SU-DHL-6 (cell line): ENCODE results near the gene TAPT1.

Source experiments
- EZH2phosphoT487 ChIP-seq: fragments of 200-600 bp; sonication (generic), shearing (Covaris generic); conservative IDR thresholded peaks from 2 replicates; pipeline ENCODE4 v1.6.1; 2018; ENCODE audit warnings: mild to moderate bottlenecking, antibody characterized with exemption, low read length, moderate library complexity, mixed read lengths
- TF ChIP-seq, protein P1 (sequence below): fragments of 200-600 bp; sonication (generic); IDR thresholded peaks from one replicate; pipeline ENCODE4 v1.5.1; 2017; ENCODE audit warnings: antibody characterized with exemption, mild to moderate bottlenecking, low read length, moderate library complexity; ENCODE audit not compliant: insufficient read depth, poor library complexity, severe bottlenecking

DNA sequence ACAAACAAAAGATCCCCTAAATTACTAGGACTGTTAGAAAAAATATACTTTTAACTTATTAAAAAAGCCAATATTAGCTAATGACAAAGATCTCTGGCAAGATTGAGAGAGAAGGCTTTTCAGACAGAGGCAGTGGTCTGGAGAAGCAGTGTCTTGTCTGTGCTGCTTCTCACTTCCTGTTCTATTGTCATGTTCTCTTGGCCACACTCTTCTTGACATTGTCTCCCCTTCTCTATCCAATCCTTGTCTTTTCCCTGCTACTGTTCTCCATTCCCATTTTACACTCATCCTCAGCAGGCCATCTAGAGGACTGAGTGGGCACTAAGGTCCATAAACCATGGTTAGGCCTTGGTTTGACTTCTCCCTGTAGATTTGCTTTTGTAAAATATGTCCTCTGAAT lies 14.0 kb upstream of the TAPT1 start:
- TF ChIP-seq, protein P1, sequence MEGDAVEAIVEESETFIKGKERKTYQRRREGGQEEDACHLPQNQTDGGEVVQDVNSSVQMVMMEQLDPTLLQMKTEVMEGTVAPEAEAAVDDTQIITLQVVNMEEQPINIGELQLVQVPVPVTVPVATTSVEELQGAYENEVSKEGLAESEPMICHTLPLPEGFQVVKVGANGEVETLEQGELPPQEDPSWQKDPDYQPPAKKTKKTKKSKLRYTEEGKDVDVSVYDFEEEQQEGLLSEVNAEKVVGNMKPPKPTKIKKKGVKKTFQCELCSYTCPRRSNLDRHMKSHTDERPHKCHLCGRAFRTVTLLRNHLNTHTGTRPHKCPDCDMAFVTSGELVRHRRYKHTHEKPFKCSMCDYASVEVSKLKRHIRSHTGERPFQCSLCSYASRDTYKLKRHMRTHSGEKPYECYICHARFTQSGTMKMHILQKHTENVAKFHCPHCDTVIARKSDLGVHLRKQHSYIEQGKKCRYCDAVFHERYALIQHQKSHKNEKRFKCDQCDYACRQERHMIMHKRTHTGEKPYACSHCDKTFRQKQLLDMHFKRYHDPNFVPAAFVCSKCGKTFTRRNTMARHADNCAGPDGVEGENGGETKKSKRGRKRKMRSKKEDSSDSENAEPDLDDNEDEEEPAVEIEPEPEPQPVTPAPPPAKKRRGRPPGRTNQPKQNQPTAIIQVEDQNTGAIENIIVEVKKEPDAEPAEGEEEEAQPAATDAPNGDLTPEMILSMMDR, result no peak
- no peak for TF ChIP-seq EZH2phosphoT487
